Pons (tissue), 1 donor: Measurements from ENCODE around the gene PRKCA.

ENCODE experiments used
- DNase-seq: peaks from one replicate; pipeline ENCODE4 v3.0.0-alpha.2; 2016; ENCODE audit warnings: low spot score

The PRKCA gene

GRCh38 chr17:66625311-66625767 lies 322.9 kb downstream of the PRKCA start:
- peak; percentile 72 for DNase-seq

- no peak for DNase-seq
These were observed 325.6 kb downstream of the PRKCA start for GRCh38 chr17:66627985-66628384.

GRCh38 chr17:66629762-66630161 lies 327.3 kb downstream of the PRKCA start:
- no peak for DNase-seq

- no peak for DNase-seq
These were observed 328.0 kb downstream of the PRKCA start for GRCh38 chr17:66630379-66630778.

- no peak for DNase-seq
These were observed 328.5 kb downstream of the PRKCA start for GRCh38 chr17:66630828-66631472.

- no peak for DNase-seq
These were observed 330.3 kb downstream of the PRKCA start for GRCh38 chr17:66632731-66633130.

- no peak for DNase-seq
These were observed 331.0 kb downstream of the PRKCA start for GRCh38 chr17:66633317-66633965.

- no peak for DNase-seq
These were observed 331.8 kb downstream of the PRKCA start for GRCh38 chr17:66634193-66634592.

GRCh38 chr17:66635386-66636045 lies 333.1 kb downstream of the PRKCA start:
- no peak for DNase-seq

GRCh38 chr17:66636111-66636510 lies 333.7 kb downstream of the PRKCA start:
- no peak for DNase-seq

- no peak for DNase-seq
These were observed 335.1 kb downstream of the PRKCA start for GRCh38 chr17:66637491-66637890.

- DNase-seq: no peak
These were observed 336.5 kb downstream of the PRKCA start for GRCh38 chr17:66638707-66639479.

- DNase-seq: peak; percentile 77
These were observed 341.6 kb downstream of the PRKCA start for GRCh38 chr17:66643815-66644710.

GRCh38 chr17:66645259-66645658 lies 342.8 kb downstream of the PRKCA start:
- no peak for DNase-seq

GRCh38 chr17:66647391-66647983 lies 345.1 kb downstream of the PRKCA start:
- no peak for DNase-seq

- DNase-seq: no peak
These were observed 347.6 kb downstream of the PRKCA start for GRCh38 chr17:66649818-66650543.

- DNase-seq: no peak
These were observed 348.1 kb downstream of the PRKCA start for GRCh38 chr17:66650544-66650877.

GRCh38 chr17:66652840-66653507 lies 350.6 kb downstream of the PRKCA start:
- DNase-seq: no peak

GRCh38 chr17:66654106-66654740 lies 351.8 kb downstream of the PRKCA start:
- peak; percentile 88 for DNase-seq
